Spleen (tissue), 7 donors: ENCODE data around the gene CIT.
"Not testable (repeated sequence)": the region's sequence is repeated elsewhere in the genome, so short reads cannot be mapped to it uniquely, and the experiment has no call there.

ENCODE experiments used
- CTCF ChIP-seq, 11 experiments: fragments of 200-600 bp in 7 of 11; fragments of 450-650 bp in 4 of 11; sonication (generic) in 4 of 11; IDR thresholded peaks in 8 of 11; conservative IDR thresholded peaks in 3 of 11; 1 replicate in 7 of 11; 2 replicates in 4 of 11; pipeline versions ENCODE4 v1.4.0 to v1.8.0; 2016 to 2021; ENCODE audit warnings: antibody characterized with exemption in 11 of 11, inconsistent platforms in 4 of 11, mild to moderate bottlenecking in 1 of 11
- POLR2A ChIP-seq, 3 donors: fragments of 450-650 bp; IDR thresholded peaks; one replicate each; pipeline ENCODE4 v1.5.1; 2017; ENCODE audit warnings: antibody characterized with exemption in 3 of 3, mild to moderate bottlenecking in 1 of 3
- POLR2AphosphoS5 ChIP-seq, 3 donors: sonication (generic); formaldehyde crosslinking; IDR thresholded peaks; one replicate each; pipeline ENCODE4 v1.5.1; 2017; ENCODE audit warnings: antibody characterized with exemption in 3 of 3
- donor health status: DM: no; HTN: no; CAD: no; lungs with moderate emphysema.
- donor health status: DM: no; HTN: no; CAD: no.
- donor health status: DM: no; HTN: no; CAD: no.

DNA sequence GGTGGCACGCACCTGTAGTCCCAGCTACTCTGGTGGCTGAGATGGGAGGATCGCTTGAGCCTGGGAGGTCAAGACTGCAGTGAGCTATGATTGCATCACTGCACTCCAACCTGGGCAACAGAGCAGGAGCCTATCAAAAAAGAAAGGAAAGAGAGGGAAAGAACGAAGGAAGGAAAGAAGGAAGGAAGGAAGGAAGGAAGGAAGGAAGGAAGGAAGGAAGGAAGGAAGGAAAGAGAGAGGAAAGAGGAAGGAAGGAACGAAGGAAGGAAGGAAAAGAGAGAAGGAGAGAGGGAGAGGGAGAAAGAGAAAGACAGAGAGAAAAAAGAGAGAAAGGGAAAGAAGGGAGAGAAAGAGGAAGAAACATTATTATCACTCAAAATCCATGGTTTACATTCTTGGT lies 6.7 kb upstream of the CIT start:
- TF ChIP-seq CTCF (IDR thresholded peaks at IDR 0.05 in 8 of 11, conservative IDR thresholded peaks at IDR 0.05 in 3 of 11); POLR2A (IDR thresholded peaks at IDR 0.05); POLR2AphosphoS5 (IDR thresholded peaks at IDR 0.05): not testable (repeated sequence)
